Activated CD4-positive, alpha-beta T cell treated with anti-CD3 and anti-CD28 coated beads for 1 hour (primary cell): ENCODE results near the gene RECQL.

ENCODE experiments used
- DNase-seq: peaks from one replicate; pipeline ENCODE4 v3.0.0-alpha.2; 2020

The RECQL gene, protein sequence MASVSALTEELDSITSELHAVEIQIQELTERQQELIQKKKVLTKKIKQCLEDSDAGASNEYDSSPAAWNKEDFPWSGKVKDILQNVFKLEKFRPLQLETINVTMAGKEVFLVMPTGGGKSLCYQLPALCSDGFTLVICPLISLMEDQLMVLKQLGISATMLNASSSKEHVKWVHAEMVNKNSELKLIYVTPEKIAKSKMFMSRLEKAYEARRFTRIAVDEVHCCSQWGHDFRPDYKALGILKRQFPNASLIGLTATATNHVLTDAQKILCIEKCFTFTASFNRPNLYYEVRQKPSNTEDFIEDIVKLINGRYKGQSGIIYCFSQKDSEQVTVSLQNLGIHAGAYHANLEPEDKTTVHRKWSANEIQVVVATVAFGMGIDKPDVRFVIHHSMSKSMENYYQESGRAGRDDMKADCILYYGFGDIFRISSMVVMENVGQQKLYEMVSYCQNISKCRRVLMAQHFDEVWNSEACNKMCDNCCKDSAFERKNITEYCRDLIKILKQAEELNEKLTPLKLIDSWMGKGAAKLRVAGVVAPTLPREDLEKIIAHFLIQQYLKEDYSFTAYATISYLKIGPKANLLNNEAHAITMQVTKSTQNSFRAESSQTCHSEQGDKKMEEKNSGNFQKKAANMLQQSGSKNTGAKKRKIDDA

DNA sequence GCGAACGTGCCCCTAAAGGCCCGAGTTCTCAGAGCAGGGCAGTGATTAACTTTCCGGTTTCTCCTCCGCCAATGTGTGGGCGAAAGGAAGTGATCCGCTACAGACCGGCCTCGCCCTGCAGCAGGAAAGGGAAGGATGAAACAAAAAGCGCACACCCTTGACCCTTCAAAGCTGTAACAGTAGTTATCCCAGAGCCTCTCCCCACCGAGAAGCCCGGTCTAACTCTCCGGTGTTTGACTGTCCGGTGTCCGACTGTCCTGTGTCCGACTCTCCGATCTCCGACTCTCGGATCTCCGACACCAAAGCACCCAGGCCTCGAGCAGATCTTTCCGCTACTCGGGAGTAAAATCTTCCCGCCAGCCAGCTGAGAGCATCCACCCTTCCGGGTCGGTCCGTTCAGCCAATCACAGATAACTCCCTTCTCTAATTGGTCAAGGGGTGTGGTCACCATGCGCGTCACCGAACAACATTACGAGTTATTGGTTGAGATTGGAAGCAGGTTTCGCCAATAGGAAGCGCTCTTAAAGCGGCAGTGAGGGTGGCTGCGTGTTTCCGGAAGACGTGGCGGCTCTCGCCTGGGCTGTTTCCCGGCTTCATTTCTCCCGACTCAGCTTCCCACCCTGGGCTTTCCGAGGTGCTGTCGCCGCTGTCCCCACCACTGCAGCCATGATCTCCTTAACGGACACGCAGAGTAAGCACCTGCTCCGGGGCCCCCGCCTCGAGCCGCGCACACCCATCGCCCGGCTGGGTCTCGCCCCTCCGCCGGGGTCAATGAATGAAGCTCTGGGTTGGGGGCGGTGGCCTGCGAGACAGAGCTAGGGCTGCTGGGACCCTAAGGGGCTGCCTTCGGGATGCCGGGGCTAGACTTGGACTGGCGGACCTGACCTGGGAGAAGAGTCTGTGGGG lies at the start of gene RECQL, which contains the start of gene GOLT1B:
RECQL (minus strand) TSS at position 378 of the 906 bp plus-strand sequence. CDS start 2,065 bp downstream, outside the sequence.
GOLT1B (plus strand) TSS at position 532 of the 906 bp plus-strand sequence; CDS start at position 667, 135 bp downstream.
- DNase-seq, result peak; percentile 83

DNA sequence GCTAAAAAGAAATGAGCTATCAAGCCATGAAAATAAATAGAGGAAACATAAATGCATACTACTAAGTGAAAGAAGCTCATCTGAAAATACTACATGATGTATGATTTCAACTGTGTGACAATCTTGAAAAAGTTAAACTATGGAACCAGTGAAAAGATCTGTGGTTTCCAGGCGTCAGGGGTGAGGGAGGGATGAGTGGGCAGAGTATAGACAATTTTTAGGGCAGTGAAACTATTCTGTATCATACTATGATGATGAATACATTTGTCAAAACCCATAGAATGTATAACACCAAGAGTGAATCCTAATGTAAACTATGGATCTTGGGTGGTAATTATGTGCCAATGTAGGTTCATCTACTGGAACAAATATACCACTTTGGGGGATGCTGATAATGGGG lies 46.0 kb upstream of the RECQL start:
- no peak for DNase-seq

GRCh38 chr12:21546716-21547115 lies 45.3 kb upstream of the RECQL start:
- DNase-seq, result no peak

GRCh38 chr12:21545557-21545956 lies 44.1 kb upstream of the RECQL start:
- DNase-seq, result no peak

- DNase-seq, result no peak
These were observed 41.7 kb upstream of the RECQL start for GRCh38 chr12:21543151-21543550.

DNA sequence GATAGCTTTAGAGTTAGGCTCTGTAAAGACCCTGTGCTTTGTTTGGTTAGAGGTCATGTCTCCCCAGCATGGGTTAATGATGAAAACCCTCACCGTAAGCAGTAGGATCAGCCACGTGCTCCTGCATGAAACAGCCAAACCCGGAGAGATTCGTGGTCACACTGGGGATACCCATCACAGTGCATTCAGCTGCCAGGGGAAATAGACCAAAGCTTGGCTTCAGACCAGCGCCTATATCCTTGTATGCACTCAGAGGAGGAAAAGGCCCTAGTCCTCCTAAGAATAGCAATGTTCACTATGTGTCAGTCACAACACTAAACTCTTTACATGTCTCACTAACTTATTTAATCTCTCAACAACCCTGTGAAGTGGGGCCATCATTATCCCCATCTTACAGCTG lies 41.0 kb upstream of the RECQL start:
- no peak for DNase-seq

DNA sequence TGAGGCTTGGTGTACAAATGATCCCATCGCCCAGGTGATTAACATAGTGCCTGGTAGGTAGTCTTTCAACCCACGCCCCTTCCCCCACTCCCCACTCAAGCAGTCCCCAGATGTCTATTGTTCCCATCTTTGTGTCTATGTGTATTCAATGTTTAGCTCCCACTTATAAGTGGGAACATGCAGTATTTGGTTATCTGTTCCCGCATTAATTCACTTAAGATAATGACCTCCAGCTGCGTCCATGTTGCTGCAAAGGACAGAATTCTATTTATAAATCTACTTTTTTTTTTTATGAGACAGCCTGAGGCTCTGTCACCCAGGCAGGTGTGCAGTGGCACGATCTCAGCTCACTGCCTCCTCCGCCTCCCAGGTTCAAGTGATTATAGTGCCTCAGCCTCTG lies 40.3 kb upstream of the RECQL start:
- DNase-seq, result no peak

DNA sequence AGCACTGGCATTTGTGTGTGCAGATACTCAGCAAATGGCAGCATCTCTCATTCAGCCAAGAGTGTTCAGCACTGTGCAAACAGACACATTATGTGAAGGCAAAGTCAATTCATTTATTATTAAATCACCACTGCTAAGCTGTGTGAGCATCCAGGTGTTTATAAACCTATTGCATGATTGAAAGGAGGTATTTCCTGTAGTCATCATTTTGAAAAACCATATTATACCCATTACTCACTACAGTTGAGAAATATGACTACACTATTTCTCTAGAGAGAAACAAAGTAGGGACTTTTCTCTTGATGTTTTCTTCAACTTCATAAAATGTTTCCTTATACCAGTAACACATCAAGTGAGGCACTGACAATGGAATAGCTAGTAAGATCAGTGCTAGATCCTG lies 38.4 kb upstream of the RECQL start:
- DNase-seq, result no peak

DNA sequence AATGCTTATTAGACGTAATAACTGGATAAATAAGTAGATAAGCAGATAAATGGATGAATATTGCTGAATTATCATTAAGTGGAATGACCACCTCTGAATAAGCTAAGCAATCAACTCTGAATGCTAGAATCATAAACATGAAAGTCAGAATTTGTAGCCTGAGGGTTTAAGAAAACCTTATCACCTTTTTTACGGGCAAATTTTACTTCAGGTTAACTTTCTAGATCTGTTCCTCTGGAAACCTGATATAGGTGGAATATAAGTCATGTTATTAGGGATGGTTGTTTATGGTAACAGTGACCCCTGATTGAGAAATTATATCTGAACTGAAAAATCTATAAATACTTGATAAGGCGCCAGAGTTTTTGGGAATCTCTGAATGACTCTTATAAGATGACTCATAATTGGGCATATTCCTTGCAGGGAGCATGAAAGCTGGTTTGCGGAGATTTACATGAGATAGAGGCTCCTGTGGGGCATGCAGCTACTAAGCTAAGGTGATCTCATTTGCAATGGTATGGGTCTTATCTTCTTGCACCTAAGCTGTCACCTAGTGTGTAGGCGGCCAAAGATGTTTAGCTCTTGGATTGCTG lies 36.7 kb upstream of the RECQL start:
- DNase-seq, result no peak

- DNase-seq, result no peak
These were observed 28.0 kb upstream of the RECQL start for GRCh38 chr12:21529456-21529855.

- no peak for DNase-seq
These were observed 27.5 kb upstream of the RECQL start for GRCh38 chr12:21528953-21529352.

DNA sequence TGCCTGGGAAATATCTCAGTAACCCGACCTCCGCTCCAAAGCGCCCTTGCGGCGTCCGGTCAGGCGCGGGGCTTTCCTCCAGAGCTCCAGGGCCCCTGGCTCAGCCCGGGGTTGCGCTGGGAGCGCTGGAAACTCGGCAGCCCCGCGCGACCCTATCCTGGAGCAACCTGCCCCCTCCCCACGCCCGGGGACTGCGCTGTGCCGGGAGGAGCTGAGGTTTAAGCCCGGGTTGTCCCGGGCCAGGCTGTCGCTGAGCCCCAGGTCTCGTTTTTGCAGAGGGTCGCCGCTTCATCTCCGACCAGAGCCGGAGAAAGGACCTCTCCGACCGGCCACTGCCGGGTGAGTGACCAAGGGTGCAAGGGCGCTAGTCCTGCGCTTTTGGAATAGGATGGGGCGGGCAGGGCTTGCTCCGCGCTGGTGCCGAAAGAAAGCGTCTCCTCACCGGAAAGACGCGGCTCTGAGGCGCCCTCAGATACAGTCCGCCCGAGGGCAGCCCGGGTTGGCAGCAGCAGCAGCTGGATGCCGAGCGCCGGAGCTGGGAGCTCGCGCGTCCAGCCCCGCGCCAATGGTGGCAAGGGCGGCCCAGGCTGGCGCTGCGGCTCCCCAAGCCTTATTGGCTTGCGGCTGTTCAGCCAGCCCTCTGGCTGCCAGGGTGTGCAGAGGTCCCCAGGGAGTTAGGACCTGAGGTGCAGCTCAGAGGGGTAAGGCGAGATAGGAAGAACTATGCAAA lies 26.2 kb upstream of the RECQL start:
- peak; percentile 43 for DNase-seq

DNA sequence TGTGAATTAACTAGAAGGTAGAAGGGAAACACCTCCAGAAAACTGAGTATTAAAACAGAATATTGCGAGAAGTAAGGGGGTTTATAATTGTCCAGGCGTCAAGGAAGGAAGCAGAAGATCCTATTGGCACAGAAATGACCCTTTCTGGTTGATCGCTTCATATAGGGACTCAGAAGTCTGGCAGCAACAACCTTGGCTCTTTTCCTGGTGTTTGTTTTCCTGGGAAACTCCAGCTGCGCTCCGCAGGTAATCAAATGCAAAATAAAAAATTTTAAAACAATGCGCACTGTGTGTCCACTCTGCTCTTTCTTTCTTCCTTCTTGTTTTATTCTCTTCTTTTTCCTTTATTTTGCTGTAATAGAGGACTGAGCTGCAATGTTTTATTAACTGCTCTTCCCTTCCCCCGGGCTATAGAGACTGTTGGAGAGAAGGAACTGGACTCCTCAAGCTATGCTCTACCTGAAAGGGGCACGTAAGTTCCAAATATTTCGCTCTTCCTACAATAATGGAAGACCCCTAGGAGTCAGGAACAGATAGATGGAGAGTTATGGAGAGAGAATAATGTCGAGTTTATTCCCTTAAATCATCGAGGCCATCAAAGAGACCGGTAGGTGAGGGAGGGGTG lies 25.4 kb upstream of the RECQL start:
- no peak for DNase-seq

GRCh38 chr12:21526053-21526452 lies 24.6 kb upstream of the RECQL start, which contains the start of gene SPX:
TSS of gene SPX (plus strand) at chr12:21526296. CDS start at chr12:21526473, 177 bp downstream.
- no peak for DNase-seq

- DNase-seq, result no peak
These were observed 21.7 kb upstream of the RECQL start for GRCh38 chr12:21523148-21523547.

- DNase-seq, result no peak
These were observed 20.1 kb upstream of the RECQL start for GRCh38 chr12:21521541-21521940.

- no peak for DNase-seq
These were observed 17.0 kb upstream of the RECQL start for GRCh38 chr12:21518451-21518850.

DNA sequence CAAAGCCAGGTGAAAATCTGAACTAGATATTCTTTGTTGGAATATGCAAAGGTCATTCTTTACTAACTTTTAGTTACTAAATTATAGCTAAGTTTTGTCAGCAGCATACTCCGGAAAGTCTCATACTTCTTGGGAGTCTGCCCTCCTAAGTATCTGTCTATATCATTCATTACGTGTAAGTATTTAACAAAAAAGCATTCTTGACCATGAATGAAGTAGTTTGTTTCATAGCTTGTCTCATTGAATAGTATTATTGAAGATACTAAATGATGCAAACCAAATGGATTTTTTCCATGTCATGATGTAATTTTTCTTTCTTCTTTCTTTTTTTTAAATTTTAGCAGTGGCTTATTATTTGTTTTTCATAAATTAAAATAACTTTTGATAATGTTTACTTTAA lies 14.8 kb upstream of the RECQL start:
- no peak for DNase-seq

DNA sequence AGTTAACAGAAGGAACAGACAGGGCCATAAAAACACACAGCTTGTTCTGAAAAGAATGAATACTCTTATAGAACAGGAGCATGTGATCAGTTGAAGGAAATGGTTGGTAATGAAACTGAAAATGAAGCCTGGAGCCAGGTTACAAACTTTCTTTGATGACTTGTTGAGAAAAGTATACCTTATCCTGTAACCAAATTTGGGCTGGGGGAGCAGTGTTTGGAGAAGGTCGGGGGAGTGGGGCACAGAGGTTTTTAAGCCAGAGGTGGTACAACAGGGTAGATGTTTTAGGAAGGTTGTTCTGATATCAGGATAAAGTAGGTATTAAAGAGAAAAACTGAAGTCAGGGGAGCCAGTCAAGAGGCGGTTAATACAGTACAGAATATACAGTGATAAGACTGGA lies 8.3 kb upstream of the RECQL start:
- no peak for DNase-seq

DNA sequence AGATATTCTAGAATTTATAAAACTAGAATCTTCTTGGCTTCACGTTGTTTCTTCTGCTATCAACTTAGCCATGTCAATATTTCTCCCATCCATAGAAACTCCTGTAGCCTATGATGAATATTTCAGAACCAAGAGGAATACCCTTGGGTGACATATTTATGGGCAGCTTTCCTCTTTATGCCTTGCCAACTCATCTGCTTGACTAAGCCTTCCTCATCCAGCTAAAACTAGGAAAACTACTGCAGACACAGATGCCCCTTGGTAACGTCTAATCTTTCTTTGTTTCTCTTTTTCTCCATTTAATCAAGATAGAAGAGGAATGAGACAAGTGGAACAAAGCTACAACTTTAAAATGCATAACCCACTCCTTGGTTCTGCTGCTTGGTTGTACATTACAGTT lies 6.4 kb upstream of the RECQL start:
- no peak for DNase-seq

DNA sequence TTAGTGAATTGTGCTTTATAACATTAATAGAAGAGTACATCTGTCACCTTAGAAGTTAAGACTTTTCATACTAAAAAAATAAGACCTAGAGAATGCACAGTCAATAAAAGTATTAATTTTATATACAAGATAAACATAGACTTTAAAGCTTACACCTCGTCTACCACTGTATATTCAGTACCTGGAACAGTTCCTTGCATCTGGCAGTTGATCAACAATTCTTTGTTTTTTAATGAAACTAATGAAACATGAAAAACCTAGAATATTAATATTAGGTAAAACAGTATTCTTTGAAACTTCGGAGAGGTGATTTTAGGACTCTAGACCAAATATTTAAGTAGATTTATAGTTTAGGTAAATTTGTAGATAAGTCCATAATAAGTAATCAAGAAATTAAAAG lies 4.5 kb upstream of the RECQL start:
- DNase-seq, result no peak

DNA sequence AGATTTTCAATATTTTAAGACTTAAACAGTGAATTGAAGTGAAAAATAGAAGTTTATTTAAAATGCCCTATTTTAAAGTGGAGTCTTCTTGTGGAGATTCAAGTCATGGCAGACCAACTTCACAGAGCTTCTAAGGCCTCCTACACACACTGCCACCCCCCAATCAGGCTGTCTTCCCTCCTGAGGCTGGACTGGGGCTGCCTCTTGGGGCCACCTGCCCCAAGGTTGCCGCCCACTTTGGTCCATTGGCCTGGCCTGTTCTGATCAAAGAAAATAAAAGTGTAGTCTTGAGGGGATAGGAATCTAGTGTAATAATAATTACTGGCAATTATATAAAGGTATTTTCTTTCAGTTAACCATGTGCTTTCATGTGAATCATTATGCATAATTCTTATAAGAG lies 1.4 kb upstream of the RECQL start:
- DNase-seq, result no peak
